Stimulated activated CD8-positive, alpha-beta memory T cell treated with anti-CD3 and anti-CD28 coated beads, Interleukin-7, amount 100 ng/mL, for 48 hours (primary cell): ENCODE measurements around the gene NBAS.
"Not testable (repeated sequence)": the region's sequence is repeated elsewhere in the genome, so short reads cannot be mapped to it uniquely, and the experiment has no call there.

Experiments
- DNase-seq, 2 donors: peaks; one replicate each; pipeline ENCODE4 v3.0.0-alpha.2; 2020; ENCODE audit warnings: low read depth in 1 of 2; ENCODE audit errors: extremely low read depth in 1 of 2

Gene NBAS

GRCh38 chr2:15533860-15534480, 27.2 kb downstream of the NBAS start:
- no peak for DNase-seq

- DNase-seq, result no peak
Observed at GRCh38 chr2:15532996-15533395, 28.1 kb downstream of the NBAS start.

- no peak for DNase-seq
Observed at GRCh38 chr2:15531095-15531854, 29.9 kb downstream of the NBAS start.

GRCh38 chr2:15527074-15527739, 33.9 kb downstream of the NBAS start:
- no peak for DNase-seq

- no peak for DNase-seq
Observed at GRCh38 chr2:15521641-15522181, 39.4 kb downstream of the NBAS start.

- DNase-seq, result no peak
Observed at GRCh38 chr2:15520346-15520745, 40.8 kb downstream of the NBAS start.

GRCh38 chr2:15518759-15519158, 42.4 kb downstream of the NBAS start:
- DNase-seq, result not testable (repeated sequence)

GRCh38 chr2:15517793-15518192, 43.3 kb downstream of the NBAS start:
- DNase-seq, result no peak

- no peak for DNase-seq
Observed at GRCh38 chr2:15511686-15512085, 49.4 kb downstream of the NBAS start.

- no peak for DNase-seq
Observed at GRCh38 chr2:15510552-15510951, 50.6 kb downstream of the NBAS start.

- no peak for DNase-seq
Observed at GRCh38 chr2:15510131-15510530, 51.0 kb downstream of the NBAS start.

- no peak for DNase-seq
Observed at GRCh38 chr2:15507697-15508096, 53.4 kb downstream of the NBAS start.

GRCh38 chr2:15507061-15507460, 54.1 kb downstream of the NBAS start:
- DNase-seq, result no peak

- no peak for DNase-seq
Observed at GRCh38 chr2:15506229-15506819, 54.8 kb downstream of the NBAS start.

GRCh38 chr2:15504882-15505663, 56.1 kb downstream of the NBAS start:
- no peak for DNase-seq

GRCh38 chr2:15499251-15499650, 61.9 kb downstream of the NBAS start:
- not testable (repeated sequence) for DNase-seq

GRCh38 chr2:15498554-15498953, 62.6 kb downstream of the NBAS start:
- DNase-seq, result no peak

- no peak for DNase-seq
Observed at GRCh38 chr2:15494877-15495276, 66.3 kb downstream of the NBAS start.

GRCh38 chr2:15492773-15493325, 68.3 kb downstream of the NBAS start:
- no peak for DNase-seq

GRCh38 chr2:15486770-15487169, 74.4 kb downstream of the NBAS start:
- no peak for DNase-seq
